GM12891 (cell line): ENCODE measurements around the gene P2RX4.

Experiments
- POLR2A ChIP-seq: IDR thresholded peaks from 2 replicates; pipeline ENCODE4 v1.6.1; 2011; ENCODE audit warnings: low read depth, low read length, control low read depth
- POLR2AphosphoS5 ChIP-seq: IDR thresholded peaks from 2 replicates; pipeline ENCODE4 v1.6.1; 2011; ENCODE audit warnings: low read depth, low read length, control low read depth
- POU2F2 ChIP-seq: IDR thresholded peaks from 2 replicates; pipeline ENCODE4 v1.6.1; 2011; ENCODE audit warnings: low read depth, mild to moderate bottlenecking, control low read depth, low read length, moderate library complexity
- SPI1 ChIP-seq: IDR thresholded peaks from 2 replicates; pipeline ENCODE4 v1.6.1; 2011; ENCODE audit warnings: low read depth, low read length, control low read depth
- TAF1 ChIP-seq: IDR thresholded peaks from 2 replicates; pipeline ENCODE4 v1.6.1; 2011; ENCODE audit warnings: low read depth, low read length, control low read depth

- TF ChIP-seq POLR2AphosphoS5 = no peak
- TF ChIP-seq POLR2A = no peak
- no peak for TF ChIP-seq SPI1
- no peak for TF ChIP-seq POU2F2
- no peak for TF ChIP-seq TAF1
Measured at GRCh38 chr12:121245951-121246350, 36.0 kb downstream of the P2RX4 start.
